Liver (tissue), 9 donors: ENCODE measurements around the gene CTLA4. TPM values are rescaled to one million over a fixed set of nuclear protein-coding genes. Genes with fewer than 3 reads are reported as not detected.

Experiments
- DNase-seq: peaks from one replicate; pipeline ENCODE4 v3.0.0-alpha.2; 2017; ENCODE audit warnings: low spot score
- H3K27ac ChIP-seq, 2 donors: one replicate each; pipeline ENCODE4 v1.7.0; 2013; ENCODE audit warnings: inconsistent platforms in 2 of 2, low read length in 2 of 2, control low read depth in 1 of 2, low read depth in 1 of 2, mild to moderate bottlenecking in 1 of 2
- H3K27me3 ChIP-seq, 4 donors: one replicate each; pipeline versions ENCODE4 v1.6.1 to v1.7.0; 2013; ENCODE audit warnings: low read length in 3 of 4, inconsistent platforms in 1 of 4, mild to moderate bottlenecking in 1 of 4, moderate library complexity in 1 of 4; ENCODE audit not compliant: control insufficient read depth in 4 of 4, insufficient read depth in 4 of 4
- H3K36me3 ChIP-seq, 4 donors: one replicate each; pipeline versions ENCODE4 v1.6.1 to v1.7.0; 2013; ENCODE audit warnings: low read length in 3 of 4, mild to moderate bottlenecking in 3 of 4, low read depth in 1 of 4, moderate library complexity in 1 of 4; ENCODE audit not compliant: control insufficient read depth in 4 of 4, insufficient read depth in 3 of 4
- H3K4me1 ChIP-seq, 4 donors: one replicate each; pipeline versions ENCODE4 v1.6.1 to v1.7.0; 2013; ENCODE audit warnings: low read length in 3 of 4, mild to moderate bottlenecking in 3 of 4, moderate library complexity in 1 of 4; ENCODE audit not compliant: control insufficient read depth in 4 of 4, insufficient read depth in 4 of 4
- H3K4me3 ChIP-seq, 3 donors: one replicate each; pipeline versions ENCODE4 v1.6.1 to v1.7.0; 2013; ENCODE audit warnings: low read length in 3 of 3, control low read depth in 1 of 3, low read depth in 1 of 3, mild to moderate bottlenecking in 1 of 3
- H3K9ac ChIP-seq, 2 donors: one replicate each; pipeline ENCODE4 v1.7.0; 2013; ENCODE audit warnings: low read length in 2 of 2, mild to moderate bottlenecking in 2 of 2, moderate library complexity in 2 of 2, control low read depth in 1 of 2, low read depth in 1 of 2
- H3K9me3 ChIP-seq, 4 donors: one replicate each; pipeline versions ENCODE4 v1.6.1 to v1.7.0; 2013; ENCODE audit warnings: low read length in 3 of 4; ENCODE audit not compliant: control insufficient read depth in 4 of 4
- EGR1 ChIP-seq, 2 donors: IDR thresholded peaks; 2 replicates each; pipeline ENCODE4 v1.6.1; 2016 to 2018; ENCODE audit warnings: antibody characterized with exemption in 2 of 2, low read depth in 2 of 2
- FOXA2 ChIP-seq: IDR thresholded peaks from 2 replicates; pipeline ENCODE4 v1.6.1; 2016; ENCODE audit warnings: antibody characterized with exemption
- HNF4A ChIP-seq, 2 donors: conservative IDR thresholded peaks; 2 replicates each; pipeline ENCODE4 v1.6.1; 2016; ENCODE audit warnings: antibody characterized with exemption in 2 of 2, mild to moderate bottlenecking in 2 of 2
- HNF4G ChIP-seq: IDR thresholded peaks from 2 replicates; pipeline ENCODE4 v1.6.1; 2016; ENCODE audit warnings: antibody characterized with exemption
- JUND ChIP-seq, 2 donors: IDR thresholded peaks; 2 replicates each; pipeline ENCODE4 v1.6.1; 2016; ENCODE audit warnings: antibody characterized with exemption in 2 of 2
- NR2F2 ChIP-seq: IDR thresholded peaks from 2 replicates; pipeline ENCODE4 v1.6.1; 2016; ENCODE audit warnings: antibody characterized with exemption
- RAD21 ChIP-seq, 2 donors: IDR thresholded peaks; 2 replicates each; pipeline ENCODE4 v1.6.1; 2016; ENCODE audit warnings: antibody characterized with exemption in 2 of 2, mild to moderate bottlenecking in 2 of 2
- YY1 ChIP-seq: IDR thresholded peaks from 2 replicates; pipeline ENCODE4 v1.6.1; 2016; ENCODE audit warnings: antibody characterized with exemption, mild to moderate bottlenecking
- ZBTB33 ChIP-seq: IDR thresholded peaks from 2 replicates; pipeline ENCODE4 v1.6.1; 2016; ENCODE audit warnings: antibody characterized with exemption
- WGBS: extraction: QIAGEN DNeasy Blood & Tissue Kit; methylation state at CpG from one replicate; pipeline ENCODE4 v1.1.7; 2013; 5-methylcytosine and 5-hydroxymethylcytosine counted together
- polyA plus RNA-seq, 2 donors: library from polyadenylated mRNA; stranded (reverse) in 1 of 2; unstranded in 1 of 2; fragments of 200-250 nt in 1 of 2; fragments of >200 nt in 1 of 2; fragmentation: Nextera tagmentation in 1 of 2; extraction: Ambion mirVana in 1 of 2; gene quantifications; one replicate each; pipeline versions ENCODE4 v1.2.1 to v1.2.3, GENCODE V29; 2013 to 2015
- total RNA-seq, 2 donors: library from RNA; depleted of rRNA; stranded (reverse); fragments of >200 nt; gene quantifications; one replicate each; pipeline ENCODE4 v1.2.3, GENCODE V29; 2014
- TF ChIP-seq, protein P1 (sequence below): fragments of 150-350 bp; IDR thresholded peaks from 2 replicates; pipeline ENCODE4 v1.5.1; 2017; ENCODE audit warnings: improper control_type of control experiment, low read depth, low read length; ENCODE audit not compliant: missing input control
- TF ChIP-seq, protein P2 (sequence below): IDR thresholded peaks from 2 replicates; pipeline ENCODE4 v1.6.1; 2016; ENCODE audit warnings: antibody characterized with exemption, mild to moderate bottlenecking
- TF ChIP-seq, protein P3 (sequence below): IDR thresholded peaks from 2 replicates; pipeline ENCODE4 v1.6.1; 2016; ENCODE audit warnings: antibody characterized with exemption
- TF ChIP-seq, protein P4 (sequence below): IDR thresholded peaks from 2 replicates; pipeline ENCODE4 v1.6.1; 2016; ENCODE audit warnings: antibody characterized with exemption
- donor health status: healthy.
- donor health status: healthy.
- donor health status: healthy.
- donor health status: healthy.
- donor health status: healthy.

Gene CTLA4
- total and polyA plus RNA-seq, 4 donors, result 0.17 TPM; not detected in 3

DNA sequence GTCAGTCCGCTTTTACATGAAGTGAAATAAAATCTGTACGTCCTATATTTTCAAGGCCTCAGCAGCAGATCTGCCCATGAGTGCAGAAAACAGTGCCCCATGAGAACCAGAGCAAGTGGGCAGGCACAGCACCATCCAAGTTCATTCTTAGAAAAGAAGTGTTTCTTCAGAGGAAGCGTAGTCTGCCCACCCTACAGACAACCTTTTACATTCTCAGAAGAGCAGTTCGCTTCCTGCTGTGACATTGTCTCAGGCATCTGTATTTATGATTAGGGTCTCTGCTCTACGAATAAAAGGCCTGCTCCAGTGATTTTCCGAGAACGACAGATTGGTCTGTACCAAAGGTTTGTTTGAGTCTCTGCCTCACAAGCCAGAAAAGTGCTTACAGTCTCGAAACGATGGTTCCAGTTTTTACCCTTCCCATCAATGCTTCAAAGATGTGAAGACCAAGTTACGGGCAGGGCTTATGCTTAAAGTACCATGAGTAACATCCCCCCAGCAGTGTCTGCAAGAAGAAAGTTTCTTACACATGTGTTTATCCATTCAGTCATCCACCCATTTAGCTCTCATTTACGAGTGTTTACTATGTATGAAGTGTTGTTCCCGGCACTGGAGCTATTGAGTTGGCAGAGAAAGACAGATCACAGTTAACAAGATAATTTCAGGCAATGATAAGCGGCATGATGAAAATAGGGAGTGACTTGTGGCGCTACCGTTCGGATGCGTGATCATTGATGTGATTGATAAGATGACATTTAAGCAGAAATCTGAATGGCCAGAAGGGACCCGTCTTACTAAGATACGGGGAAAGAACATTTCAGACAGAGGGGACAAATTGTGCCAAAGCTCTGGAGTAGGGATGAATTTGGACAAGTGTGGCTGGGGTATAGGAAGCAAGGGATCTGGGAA is 31.4 kb upstream of the CTLA4 start:
- no peak overlapping the region for H3K9ac ChIP-seq
- no peaks in the 10 kb centered on the region for H3K36me3 ChIP-seq
- H3K27me3 ChIP-seq, result no peaks in the 10 kb centered on the region
- H3K4me1 ChIP-seq, result no peaks in the 10 kb centered on the region
- H3K9me3 ChIP-seq, result no peaks in the 10 kb centered on the region
- H3K27ac ChIP-seq, result no peak overlapping the region
- 89% methylated on average over 19 of the region's 19 CpGs for WGBS
- DNase-seq, result no peak
- H3K4me3 ChIP-seq, result no peak overlapping the region
- TF ChIP-seq, protein P1, sequence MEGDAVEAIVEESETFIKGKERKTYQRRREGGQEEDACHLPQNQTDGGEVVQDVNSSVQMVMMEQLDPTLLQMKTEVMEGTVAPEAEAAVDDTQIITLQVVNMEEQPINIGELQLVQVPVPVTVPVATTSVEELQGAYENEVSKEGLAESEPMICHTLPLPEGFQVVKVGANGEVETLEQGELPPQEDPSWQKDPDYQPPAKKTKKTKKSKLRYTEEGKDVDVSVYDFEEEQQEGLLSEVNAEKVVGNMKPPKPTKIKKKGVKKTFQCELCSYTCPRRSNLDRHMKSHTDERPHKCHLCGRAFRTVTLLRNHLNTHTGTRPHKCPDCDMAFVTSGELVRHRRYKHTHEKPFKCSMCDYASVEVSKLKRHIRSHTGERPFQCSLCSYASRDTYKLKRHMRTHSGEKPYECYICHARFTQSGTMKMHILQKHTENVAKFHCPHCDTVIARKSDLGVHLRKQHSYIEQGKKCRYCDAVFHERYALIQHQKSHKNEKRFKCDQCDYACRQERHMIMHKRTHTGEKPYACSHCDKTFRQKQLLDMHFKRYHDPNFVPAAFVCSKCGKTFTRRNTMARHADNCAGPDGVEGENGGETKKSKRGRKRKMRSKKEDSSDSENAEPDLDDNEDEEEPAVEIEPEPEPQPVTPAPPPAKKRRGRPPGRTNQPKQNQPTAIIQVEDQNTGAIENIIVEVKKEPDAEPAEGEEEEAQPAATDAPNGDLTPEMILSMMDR, result no peak
- TF ChIP-seq HNF4G (no peak), ZBTB33 (no peak)

- Histone ChIP-seq H3K27ac (no peak overlapping the region), H3K9me3 (no peaks in the 10 kb centered on the region), H3K36me3 (no peaks in the 10 kb centered on the region), H3K9ac (no peak overlapping the region), H3K27me3 (no peaks in the 10 kb centered on the region), H3K4me1 (no peaks in the 10 kb centered on the region), H3K4me3 (no peak overlapping the region)
- no peak for TF ChIP-seq JUND (IDR thresholded peaks at IDR 0.05)
- no peak for TF ChIP-seq HNF4A (conservative IDR thresholded peaks at IDR 0.05)
- no peak for TF ChIP-seq RAD21 (IDR thresholded peaks at IDR 0.05)
- TF ChIP-seq, protein P1, result no peak
- no peak for TF ChIP-seq FOXA2
- TF ChIP-seq, protein P2, sequence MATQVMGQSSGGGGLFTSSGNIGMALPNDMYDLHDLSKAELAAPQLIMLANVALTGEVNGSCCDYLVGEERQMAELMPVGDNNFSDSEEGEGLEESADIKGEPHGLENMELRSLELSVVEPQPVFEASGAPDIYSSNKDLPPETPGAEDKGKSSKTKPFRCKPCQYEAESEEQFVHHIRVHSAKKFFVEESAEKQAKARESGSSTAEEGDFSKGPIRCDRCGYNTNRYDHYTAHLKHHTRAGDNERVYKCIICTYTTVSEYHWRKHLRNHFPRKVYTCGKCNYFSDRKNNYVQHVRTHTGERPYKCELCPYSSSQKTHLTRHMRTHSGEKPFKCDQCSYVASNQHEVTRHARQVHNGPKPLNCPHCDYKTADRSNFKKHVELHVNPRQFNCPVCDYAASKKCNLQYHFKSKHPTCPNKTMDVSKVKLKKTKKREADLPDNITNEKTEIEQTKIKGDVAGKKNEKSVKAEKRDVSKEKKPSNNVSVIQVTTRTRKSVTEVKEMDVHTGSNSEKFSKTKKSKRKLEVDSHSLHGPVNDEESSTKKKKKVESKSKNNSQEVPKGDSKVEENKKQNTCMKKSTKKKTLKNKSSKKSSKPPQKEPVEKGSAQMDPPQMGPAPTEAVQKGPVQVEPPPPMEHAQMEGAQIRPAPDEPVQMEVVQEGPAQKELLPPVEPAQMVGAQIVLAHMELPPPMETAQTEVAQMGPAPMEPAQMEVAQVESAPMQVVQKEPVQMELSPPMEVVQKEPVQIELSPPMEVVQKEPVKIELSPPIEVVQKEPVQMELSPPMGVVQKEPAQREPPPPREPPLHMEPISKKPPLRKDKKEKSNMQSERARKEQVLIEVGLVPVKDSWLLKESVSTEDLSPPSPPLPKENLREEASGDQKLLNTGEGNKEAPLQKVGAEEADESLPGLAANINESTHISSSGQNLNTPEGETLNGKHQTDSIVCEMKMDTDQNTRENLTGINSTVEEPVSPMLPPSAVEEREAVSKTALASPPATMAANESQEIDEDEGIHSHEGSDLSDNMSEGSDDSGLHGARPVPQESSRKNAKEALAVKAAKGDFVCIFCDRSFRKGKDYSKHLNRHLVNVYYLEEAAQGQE, result no peak
- TF ChIP-seq EGR1 (IDR thresholded peaks at IDR 0.05; ENCODE audit: low read depth in 2 of 2), result no peak
- no peak for TF ChIP-seq HNF4G
- TF ChIP-seq YY1, result no peak
- TF ChIP-seq, protein P3, sequence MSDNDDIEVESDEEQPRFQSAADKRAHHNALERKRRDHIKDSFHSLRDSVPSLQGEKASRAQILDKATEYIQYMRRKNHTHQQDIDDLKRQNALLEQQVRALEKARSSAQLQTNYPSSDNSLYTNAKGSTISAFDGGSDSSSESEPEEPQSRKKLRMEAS, result no peak
- TF ChIP-seq, protein P4, sequence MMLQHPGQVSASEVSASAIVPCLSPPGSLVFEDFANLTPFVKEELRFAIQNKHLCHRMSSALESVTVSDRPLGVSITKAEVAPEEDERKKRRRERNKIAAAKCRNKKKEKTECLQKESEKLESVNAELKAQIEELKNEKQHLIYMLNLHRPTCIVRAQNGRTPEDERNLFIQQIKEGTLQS, result no peak
- no peak for TF ChIP-seq NR2F2
- DNase-seq, result no peak
- 88% methylated on average over 5 of the region's 5 CpGs for WGBS
These were observed 26.8 kb upstream of the CTLA4 start for GRCh38 chr2:203840655-203841205.
